Measurements from ENCODE around the gene MAPK10.
"Not testable (repeated sequence)": the region's sequence is repeated elsewhere in the genome, so short reads cannot be mapped to it uniquely, and the experiment has no call there.

Gene MAPK10

GRCh38 chr4:86178211-86178610, 181.6 kb downstream of the MAPK10 start:
- no peak for DNase-seq

- no peak for DNase-seq
Measured at GRCh38 chr4:86174506-86174905, 185.3 kb downstream of the MAPK10 start.

- DNase-seq: not testable (repeated sequence)
Measured at GRCh38 chr4:86168335-86168734, 191.5 kb downstream of the MAPK10 start.

- DNase-seq: no peak
Measured at GRCh38 chr4:86160426-86160825, 199.4 kb downstream of the MAPK10 start.

GRCh38 chr4:86159216-86159615, 200.6 kb downstream of the MAPK10 start:
- DNase-seq: no peak

- DNase-seq: no peak
Measured at GRCh38 chr4:86156531-86156930, 203.3 kb downstream of the MAPK10 start.

- DNase-seq: no peak
Measured at GRCh38 chr4:86155766-86156165, 204.1 kb downstream of the MAPK10 start.

GRCh38 chr4:86152454-86152853, 207.4 kb downstream of the MAPK10 start:
- no peak for DNase-seq

GRCh38 chr4:86151196-86151595, 208.7 kb downstream of the MAPK10 start:
- no peak for DNase-seq

- DNase-seq: no peak
Measured at GRCh38 chr4:86141161-86141560, 218.7 kb downstream of the MAPK10 start.

- no peak for DNase-seq
Measured at GRCh38 chr4:86132468-86132867, 227.4 kb downstream of the MAPK10 start.

- DNase-seq: no peak
Measured at GRCh38 chr4:86131456-86131855, 228.4 kb downstream of the MAPK10 start.

GRCh38 chr4:86130160-86130933, 229.5 kb downstream of the MAPK10 start:
- DNase-seq: no peak

GRCh38 chr4:86129546-86129945, 230.3 kb downstream of the MAPK10 start:
- no peak for DNase-seq

GRCh38 chr4:86122404-86122803, 237.4 kb downstream of the MAPK10 start:
- DNase-seq: no peak

GRCh38 chr4:86118711-86119110, 241.1 kb downstream of the MAPK10 start:
- DNase-seq: no peak

GRCh38 chr4:86117705-86118302, 242.0 kb downstream of the MAPK10 start:
- DNase-seq: no peak

GRCh38 chr4:86114563-86114962, 245.3 kb downstream of the MAPK10 start:
- no peak for DNase-seq

GRCh38 chr4:86108834-86109233, 251.0 kb downstream of the MAPK10 start:
- DNase-seq: no peak

GRCh38 chr4:86108137-86108536, 251.7 kb downstream of the MAPK10 start:
- no peak for DNase-seq

- DNase-seq: no peak
Measured at GRCh38 chr4:86107112-86107511, 252.7 kb downstream of the MAPK10 start.

GRCh38 chr4:86106475-86106874, 253.4 kb downstream of the MAPK10 start:
- DNase-seq: no peak

- DNase-seq: no peak
Measured at GRCh38 chr4:86101841-86102240, 258.0 kb downstream of the MAPK10 start.

- no peak for DNase-seq
Measured at GRCh38 chr4:86101410-86101809, 258.4 kb downstream of the MAPK10 start.

All from NCI-H510A (cell line).